NCI-H2227 treated with DMSO at 0.1 percent for 48 hours (cell line): ENCODE measurements around the gene LRRC15.

ENCODE experiments used
- DNase-seq: peaks from one replicate; lab custom pipeline; 2025; lab: John Stamatoyannopoulos, UW

LRRC15 gene

GRCh38 chr3:194360568-194360967 is 9.0 kb downstream of the LRRC15 start:
- DNase-seq: no peak

- DNase-seq: no peak
These were observed 11.9 kb downstream of the LRRC15 start for GRCh38 chr3:194357681-194358080.

GRCh38 chr3:194355379-194355778 is 14.2 kb downstream of the LRRC15 start:
- DNase-seq: no peak

- no peak for DNase-seq
These were observed 15.2 kb downstream of the LRRC15 start for GRCh38 chr3:194354315-194354714.

- DNase-seq: no peak
These were observed 16.8 kb downstream of the LRRC15 start for GRCh38 chr3:194352667-194353246.

GRCh38 chr3:194351952-194352536 is 17.5 kb downstream of the LRRC15 start:
- no peak for DNase-seq

- no peak for DNase-seq
These were observed 18.4 kb downstream of the LRRC15 start, which contains the start of gene CPN2 for GRCh38 chr3:194351080-194351672. Gene CPN2 (minus strand): TSS chr3:194351328. CDS start chr3:194342702, 8,626 bp downstream.

GRCh38 chr3:194350726-194351071 is 18.8 kb downstream of the LRRC15 start:
- DNase-seq: no peak

GRCh38 chr3:194348354-194348753 is 21.2 kb downstream of the LRRC15 start:
- no peak for DNase-seq

- no peak for DNase-seq
These were observed 22.9 kb downstream of the LRRC15 start for GRCh38 chr3:194346621-194347020.

GRCh38 chr3:194346035-194346434 is 23.5 kb downstream of the LRRC15 start:
- DNase-seq: no peak

- no peak for DNase-seq
These were observed 25.5 kb downstream of the LRRC15 start for GRCh38 chr3:194344012-194344411.

- DNase-seq: no peak
These were observed 26.0 kb downstream of the LRRC15 start for GRCh38 chr3:194343561-194343893.

- no peak for DNase-seq
These were observed 26.5 kb downstream of the LRRC15 start for GRCh38 chr3:194342861-194343560.

- DNase-seq: no peak
These were observed 28.7 kb downstream of the LRRC15 start for GRCh38 chr3:194340757-194341400.

- no peak for DNase-seq
These were observed 29.7 kb downstream of the LRRC15 start for GRCh38 chr3:194339840-194340239.

- DNase-seq: no peak
These were observed 30.2 kb downstream of the LRRC15 start for GRCh38 chr3:194339356-194339755.

- no peak for DNase-seq
These were observed 31.4 kb downstream of the LRRC15 start for GRCh38 chr3:194337965-194338753.

- no peak for DNase-seq
These were observed 32.8 kb downstream of the LRRC15 start for GRCh38 chr3:194336601-194337355.

- DNase-seq: no peak
These were observed 35.6 kb downstream of the LRRC15 start for GRCh38 chr3:194333981-194334320.
